ENCODE data around the gene CRYGN. TPM values are rescaled to one million over a fixed set of nuclear protein-coding genes. Genes with fewer than 3 reads are reported as not detected.

Gene CRYGN
- total and polyA plus RNA-seq, 2 of the 13 experiments (the other 11 are each of a cell fraction or from before 2014, with no cell fraction given), result 0.11 TPM; not detected in 1

- TF ChIP-seq TBP (CRISPR knock-in tag; IDR thresholded peaks at IDR 0.05), result no peak
- TF ChIP-seq DDIT3 (CRISPR knock-in tag; IDR thresholded peaks at IDR 0.05), result no peak
- no peak for TF ChIP-seq MXD4 (CRISPR knock-in tag; IDR thresholded peaks at IDR 0.05)
- no peak for TF ChIP-seq TEAD2 (CRISPR knock-in tag; IDR thresholded peaks at IDR 0.05)
- no peak for TF ChIP-seq SOX5 (CRISPR knock-in tag; IDR thresholded peaks at IDR 0.05; ENCODE audit: borderline replicate concordance)
- no peak for TF ChIP-seq ZNF280D (CRISPR knock-in tag; IDR thresholded peaks at IDR 0.05)
- TF ChIP-seq SRSF9 (IDR thresholded peaks at IDR 0.05; ENCODE audit: borderline replicate concordance, insufficient read depth, low read depth, low read length, poor library complexity, severe bottlenecking), result no peak
- TF ChIP-seq ATF3 (CRISPR knock-in tag; IDR thresholded peaks at IDR 0.05), result no peak
- TF ChIP-seq MIER3 (CRISPR knock-in tag; IDR thresholded peaks at IDR 0.05; ENCODE audit: borderline replicate concordance), result no peak
Measured at GRCh38 chr7:151444632-151445031, 4.7 kb upstream of the CRYGN start (continued).

GRCh38 chr7:151442776-151443496, 3.0 kb upstream of the CRYGN start:
- no peaks in the 10 kb centered on the region for H3K9me3 ChIP-seq (ENCODE audit: low read length)
- 44% methylated on average over 10 of the region's 10 CpGs for WGBS (ENCODE audit: low lambda C conversion rate)
- POLR2A ChIA-PET, result no interaction called here
- no peaks in the 10 kb centered on the region for H4K20me1 ChIP-seq (ENCODE audit: insufficient read depth, low read length)
- no TSS peak for BruUV-seq (replicated peaks)
- CTCF ChIA-PET (ENCODE audit: low intra/inter-chr PET ratio, low total read pairs), result no interaction called here
- peaks cover 8 to 39% of the 10 kb centered on the region in 2 experiments for H3K27me3 ChIP-seq (ENCODE audit: control insufficient read depth in 1 of 2, insufficient read depth in 2 of 2, low read length in 2 of 2)
- H3K36me3 ChIP-seq (replicated peaks in 1 of 2; ENCODE audit: control insufficient read depth in 1 of 2, insufficient read depth in 2 of 2, low read length in 2 of 2), result no peaks in the 10 kb centered on the region
- DNase-seq (ENCODE audit: low spot score) (no peak), ATAC-seq (no peak), FAIRE-seq (no peak)
- in situ Hi-C loops (cut with HindIII; ENCODE audit: extremely low pct_ligation_motif_present, low pct_unique_long_range_greater_than_20kb) (no loop called here), intact Hi-C loops (cut with micrococcal nuclease; ENCODE audit: unreplicated experiment) (no loop called here)
- H2AFZ ChIP-seq (ENCODE audit: low read length), result no peak overlapping the region
- H3K4me1 ChIP-seq (ENCODE audit: insufficient read depth, low read length), result no peaks in the 10 kb centered on the region
- TF ChIP-seq SIX1 (CRISPR knock-in tag; IDR thresholded peaks at IDR 0.05; ENCODE audit: borderline replicate concordance) (no peak), ZKSCAN1 (IDR thresholded peaks at IDR 0.05; ENCODE audit: low read length) (no peak), ZNF20 (CRISPR knock-in tag; IDR thresholded peaks at IDR 0.05) (no peak), FOXP1 (IDR thresholded peaks at IDR 0.05) (no peak), FOXP1 (CRISPR knock-in tag; IDR thresholded peaks at IDR 0.05) (no peak), ZNF672 (CRISPR knock-in tag; IDR thresholded peaks at IDR 0.05) (no peak), TRIM24 (CRISPR knock-in tag; IDR thresholded peaks at IDR 0.05) (no peak), ELF3 (CRISPR knock-in tag; IDR thresholded peaks at IDR 0.05) (no peak), DNMT1 (CRISPR knock-in tag; IDR thresholded peaks at IDR 0.05) (no peak), DNMT3B (CRISPR knock-in tag; conservative IDR thresholded peaks at IDR 0.05) (no peak)
- no peak overlapping the region for H3K27ac ChIP-seq (ENCODE audit: extremely low read length, insufficient read depth, low read length)
- no peak overlapping the region for H3K9ac ChIP-seq (ENCODE audit: insufficient read depth, low read depth, low read length)
- H3K79me2 ChIP-seq (ENCODE audit: insufficient read depth, low read length), result no peaks in the 10 kb centered on the region
- no peak overlapping the region for H3K4me2 ChIP-seq (ENCODE audit: low read depth, low read length)
- no peak overlapping the region for H3K4me3 ChIP-seq (replicated peaks in 1 of 3; ENCODE audit: insufficient read depth in 1 of 3, low read depth in 2 of 3, low read length in 3 of 3)
